ENCODE results near the gene BCAS3.

- TF ChIP-seq, protein P1, sequence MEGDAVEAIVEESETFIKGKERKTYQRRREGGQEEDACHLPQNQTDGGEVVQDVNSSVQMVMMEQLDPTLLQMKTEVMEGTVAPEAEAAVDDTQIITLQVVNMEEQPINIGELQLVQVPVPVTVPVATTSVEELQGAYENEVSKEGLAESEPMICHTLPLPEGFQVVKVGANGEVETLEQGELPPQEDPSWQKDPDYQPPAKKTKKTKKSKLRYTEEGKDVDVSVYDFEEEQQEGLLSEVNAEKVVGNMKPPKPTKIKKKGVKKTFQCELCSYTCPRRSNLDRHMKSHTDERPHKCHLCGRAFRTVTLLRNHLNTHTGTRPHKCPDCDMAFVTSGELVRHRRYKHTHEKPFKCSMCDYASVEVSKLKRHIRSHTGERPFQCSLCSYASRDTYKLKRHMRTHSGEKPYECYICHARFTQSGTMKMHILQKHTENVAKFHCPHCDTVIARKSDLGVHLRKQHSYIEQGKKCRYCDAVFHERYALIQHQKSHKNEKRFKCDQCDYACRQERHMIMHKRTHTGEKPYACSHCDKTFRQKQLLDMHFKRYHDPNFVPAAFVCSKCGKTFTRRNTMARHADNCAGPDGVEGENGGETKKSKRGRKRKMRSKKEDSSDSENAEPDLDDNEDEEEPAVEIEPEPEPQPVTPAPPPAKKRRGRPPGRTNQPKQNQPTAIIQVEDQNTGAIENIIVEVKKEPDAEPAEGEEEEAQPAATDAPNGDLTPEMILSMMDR (IDR thresholded peaks at IDR 0.05; ENCODE audit: low read depth, low read length): no peak
- TF ChIP-seq EZH2phosphoT487 (IDR thresholded peaks at IDR 0.05; ENCODE audit: low read depth): no peak
These were observed 154.5 kb downstream of the BCAS3 start for GRCh38 chr17:60832151-60832585.

Measured in OCI-LY3 (cell line).